H1 (cell line): Measurements from ENCODE around the gene CH25H. TPM values are rescaled to one million over a fixed set of nuclear protein-coding genes. Genes with fewer than 3 reads are reported as not detected.

Experiments
- CTCF ChIA-PET: fragments of 300-600 bp; sonication (Branson Sonifier 250); formaldehyde crosslinking; loops from one replicate; lab custom pipeline; 2021; ENCODE audit not compliant: partially characterized antibody; lab: Charles Lee
- POLR2A ChIA-PET: fragments of 300-600 bp; sonication (Branson Sonifier 250); formaldehyde crosslinking; loops from one replicate; lab custom pipeline; 2021; ENCODE audit warnings: inconsistent platforms; ENCODE audit not compliant: partially characterized antibody; lab: Charles Lee
- DNase-seq, 2 experiments: peaks; one replicate each; pipeline versions ENCODE4 v3.0.0 to v3.0.0-alpha.2; 2010 to 2022; ENCODE audit warnings: low spot score in 2 of 2, low read depth in 1 of 2, mixed read lengths in 1 of 2
- FAIRE-seq: peaks from 2 replicates; lab custom pipeline; 2011; peaks lifted over from hg19 to GRCh38; lab: Jason Lieb, UNC
- H2AFZ ChIP-seq: 2 replicates; pipeline ENCODE4 v1.8.1; 2012; ENCODE audit warnings: low read length, inconsistent platforms
- H2AK5ac ChIP-seq: 2 replicates; pipeline ENCODE4 v1.6.1; 2013; ENCODE audit warnings: low read depth, low read length
- H2BK120ac ChIP-seq: replicated peaks from 2 replicates; pipeline ENCODE3; 2013; ENCODE audit warnings: low read depth, low read length, inconsistent platforms
- H2BK12ac ChIP-seq: 2 replicates; pipeline ENCODE4 v1.6.1; 2013; ENCODE audit warnings: low read depth, low read length
- H2BK15ac ChIP-seq: 2 replicates; pipeline ENCODE4 v1.6.1; 2013; ENCODE audit warnings: low read length
- H2BK20ac ChIP-seq: 2 replicates; pipeline ENCODE4 v1.6.1; 2013; ENCODE audit warnings: low read length
- H2BK5ac ChIP-seq: 2 replicates; pipeline ENCODE4 v1.6.1; 2013; ENCODE audit warnings: low read depth, low read length
- H3K14ac ChIP-seq: 2 replicates; pipeline ENCODE4 v1.6.1; 2013; ENCODE audit warnings: inconsistent platforms; ENCODE audit not compliant: insufficient read length
- H3K18ac ChIP-seq: 2 replicates; pipeline ENCODE4 v1.6.1; 2013; ENCODE audit warnings: low read length; ENCODE audit errors: extremely low read depth
- H3K23ac ChIP-seq: 2 replicates; pipeline ENCODE4 v1.6.1; 2013; ENCODE audit warnings: inconsistent platforms; ENCODE audit not compliant: insufficient read length
- H3K23me2 ChIP-seq: 2 replicates; pipeline ENCODE4 v1.6.1; 2013; ENCODE audit warnings: low read depth, low read length
- H3K27ac ChIP-seq: 2 replicates; pipeline ENCODE4 v1.6.1; 2011; ENCODE audit warnings: low read depth, low read length, inconsistent platforms
- H3K27me3 ChIP-seq, 4 experiments: replicated peaks in 1 of 4; 1 replicate in 1 of 4; 2 replicates in 3 of 4; pipeline versions ENCODE4 v1.6.1 to v1.8.1; 2011 to 2013; ENCODE audit warnings: low read length in 3 of 4, mild to moderate bottlenecking in 3 of 4, inconsistent platforms in 2 of 4, mixed read lengths in 2 of 4, moderate library complexity in 1 of 4; ENCODE audit not compliant: control insufficient read depth in 3 of 4, insufficient read depth in 3 of 4; ENCODE audit errors: extremely low read depth in 1 of 4
- H3K36me3 ChIP-seq, 4 experiments: 2 replicates each; pipeline versions ENCODE4 v1.6.1 to v1.8.1; 2011 to 2013; ENCODE audit warnings: mild to moderate bottlenecking in 4 of 4, low read length in 3 of 4, moderate library complexity in 2 of 4, control low read depth in 1 of 4, inconsistent platforms in 1 of 4; ENCODE audit not compliant: insufficient read depth in 4 of 4, control insufficient read depth in 2 of 4
- H3K4ac ChIP-seq: replicated peaks from 2 replicates; pipeline ENCODE3; 2013; ENCODE audit warnings: low read length, low read depth, mixed read lengths, inconsistent platforms; ENCODE audit not compliant: insufficient read length
- H3K4me1 ChIP-seq, 4 experiments: replicated peaks in 1 of 4; 1 replicate in 1 of 4; 2 replicates in 3 of 4; pipeline versions ENCODE4 v1.6.1 to v1.8.1; 2011 to 2013; ENCODE audit warnings: low read length in 3 of 4, inconsistent platforms in 2 of 4, mixed read lengths in 1 of 4; ENCODE audit not compliant: insufficient read depth in 4 of 4, control insufficient read depth in 3 of 4
- H3K4me2 ChIP-seq, 2 experiments: 2 replicates each; pipeline versions ENCODE4 v1.6.1 to v1.8.1; 2011 to 2013; ENCODE audit warnings: low read depth in 2 of 2, low read length in 2 of 2, control low read depth in 1 of 2, inconsistent platforms in 1 of 2, mild to moderate bottlenecking in 1 of 2; ENCODE audit not compliant: insufficient read depth in 1 of 2
- H3K4me3 ChIP-seq, 4 experiments: fragments of 200-600, 300-600 bp in 1 of 4; sonication (generic), shearing (Covaris generic), sonication (Bioruptor Twin) in 1 of 4; 2 replicates each; pipeline versions ENCODE4 v1.5.1 to v1.8.1; 2011 to 2016; ENCODE audit warnings: low read length in 4 of 4, low read depth in 3 of 4, control low read depth in 2 of 4, inconsistent platforms in 2 of 4, mild to moderate bottlenecking in 2 of 4, mixed read lengths in 1 of 4, moderate library complexity in 1 of 4; ENCODE audit not compliant: insufficient read depth in 2 of 4; ENCODE audit errors: extremely low read depth in 1 of 4
- H3K56ac ChIP-seq: replicated peaks from 2 replicates; pipeline ENCODE3; 2013; ENCODE audit warnings: low read depth, mild to moderate bottlenecking, mixed read lengths, low read length, inconsistent platforms; ENCODE audit not compliant: insufficient read length
- H3K79me1 ChIP-seq: 2 replicates; pipeline ENCODE4 v1.6.1; 2013; ENCODE audit warnings: low read depth, low read length, control low read depth
- H3K79me2 ChIP-seq, 2 experiments: 2 replicates each; pipeline versions ENCODE4 v1.6.1 to v1.8.1; 2012 to 2013; ENCODE audit warnings: low read length in 2 of 2, mild to moderate bottlenecking in 2 of 2, inconsistent platforms in 1 of 2; ENCODE audit not compliant: insufficient read depth in 2 of 2, control insufficient read depth in 1 of 2
- H3K9ac ChIP-seq, 4 experiments: replicated peaks in 1 of 4; 1 replicate in 1 of 4; 2 replicates in 3 of 4; pipeline versions ENCODE4 v1.6.1 to v1.8.1; 2011 to 2013; ENCODE audit warnings: low read depth in 3 of 4, low read length in 3 of 4, control low read depth in 2 of 4, mild to moderate bottlenecking in 2 of 4, moderate library complexity in 2 of 4, inconsistent platforms in 1 of 4; ENCODE audit errors: extremely low read depth in 1 of 4
- H3K9me3 ChIP-seq, 2 experiments: 2 replicates each; pipeline versions ENCODE4 v1.6.1 to v1.8.1; 2012 to 2013; ENCODE audit warnings: mild to moderate bottlenecking in 2 of 2, moderate library complexity in 2 of 2, control low read depth in 1 of 2, inconsistent platforms in 1 of 2, low read depth in 1 of 2, low read length in 1 of 2, mixed read lengths in 1 of 2; ENCODE audit not compliant: insufficient read depth in 2 of 2
- H4K20me1 ChIP-seq, 2 experiments: replicated peaks in 1 of 2; 2 replicates each; pipeline versions ENCODE3 to v1.8.1; 2011 to 2013; ENCODE audit warnings: inconsistent platforms in 2 of 2, low read length in 2 of 2, mild to moderate bottlenecking in 1 of 2; ENCODE audit not compliant: insufficient read depth in 2 of 2, control insufficient read depth in 1 of 2
- H4K5ac ChIP-seq: 2 replicates; pipeline ENCODE4 v1.6.1; 2013; ENCODE audit warnings: low read length, low read depth, mixed read lengths, inconsistent platforms; ENCODE audit not compliant: insufficient read length
- H4K8ac ChIP-seq: 2 replicates; pipeline ENCODE4 v1.8.0; 2013; ENCODE audit warnings: mild to moderate bottlenecking, moderate library complexity, low read length, inconsistent platforms; ENCODE audit not compliant: insufficient read depth; ENCODE audit errors: extremely low read depth
- H4K91ac ChIP-seq: replicated peaks from 2 replicates; pipeline ENCODE3; 2013; ENCODE audit warnings: low read length, mixed read lengths, inconsistent platforms; ENCODE audit not compliant: insufficient read length
- POU5F1 ChIP-seq: IDR thresholded peaks from 2 replicates; pipeline ENCODE4 v1.6.1; 2011; ENCODE audit warnings: low read depth, mild to moderate bottlenecking, low read length, moderate library complexity
- polyA plus RNA-seq, 7 experiments: library from polyadenylated mRNA; depleted of rRNA in 3 of 7; stranded (reverse) in 5 of 7; unstranded in 2 of 7; fragments of >200 nt in 5 of 7; fragments of 200-250 nt in 2 of 7; gene quantifications; 1 replicate in 5 of 7; 2 replicates in 1 of 7; 4 replicates in 1 of 7; pipeline versions ENCODE4 v1.2.1 to v1.2.3, GENCODE V29; 2011 to 2013; ENCODE audit warnings: missing spikeins in 2 of 7, mixed read lengths in 2 of 7
- total RNA-seq: library from RNA; stranded (reverse); fragmentation: NEBNext Ultra II Directional; extraction: Animal tissue kit (Norgen Biotek cat#: 25700); gene quantifications from 2 replicates; pipeline ENCODE4 v1.2.1, GENCODE V29; 2021

CH25H gene
- total and polyA plus RNA-seq, 2 of the 8 experiments (the other 6 are each of a cell fraction or from before 2014, with no cell fraction given): 0.56 to 1.3 TPM

DNA sequence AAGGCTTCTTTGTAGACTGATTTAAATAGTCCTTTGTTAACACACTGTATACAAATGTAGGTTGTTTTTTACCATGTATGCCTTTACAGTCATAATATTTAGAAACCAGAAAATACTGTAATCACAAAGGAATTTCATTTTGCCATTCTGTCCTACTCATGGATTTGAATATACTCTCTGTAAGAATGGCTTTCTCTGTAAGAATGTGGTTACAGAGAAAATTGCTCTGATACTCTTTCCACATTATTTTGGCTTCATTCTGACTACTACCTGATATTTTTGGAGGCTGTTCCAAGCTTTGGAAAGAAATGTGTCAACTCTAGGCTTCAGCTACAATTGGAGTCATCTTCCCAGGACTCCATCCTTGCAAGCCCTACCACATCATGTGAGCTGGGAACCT is 23.5 kb downstream of the CH25H start:
- Histone ChIP-seq H3K27me3 (peaks cover 0 to 1% (median 0%) of the 10 kb centered on the region in 4 experiments; a peak in 1 of 7 replicates), H3K23ac (no peak overlapping the region), H3K27ac (no peak overlapping the region), H2BK12ac (no peak overlapping the region), H4K5ac (no peak overlapping the region), H3K56ac (no peak overlapping the region), H3K4me2 (no peak overlapping the region), H4K8ac (no peak overlapping the region), H2BK5ac (no peak overlapping the region), H3K9ac (no peak overlapping the region), H4K20me1 (no peaks in the 10 kb centered on the region), H3K4me3 (no peak overlapping the region), H4K91ac (no peak overlapping the region), H3K18ac (no peak overlapping the region), H2BK20ac (no peak overlapping the region), H3K9me3 (no peaks in the 10 kb centered on the region), H3K23me2 (no peaks in the 10 kb centered on the region), H2AK5ac (no peak overlapping the region), H3K36me3 (no peaks in the 10 kb centered on the region), H3K14ac (no peak overlapping the region), H2BK15ac (no peak overlapping the region), H3K4ac (no peak overlapping the region), H3K79me2 (no peaks in the 10 kb centered on the region), H3K4me1 (peaks cover 0 to 2% (median 0%) of the 10 kb centered on the region in 4 experiments; a peak in 2 of 7 replicates), H2BK120ac (no peak overlapping the region), H2AFZ (no peak overlapping the region), H3K79me1 (no peaks in the 10 kb centered on the region)
- no peak for TF ChIP-seq POU5F1
- CTCF ChIA-PET: interaction anchor here (0.6 to 1.6 kb wide), 3 partner anchors 18 to 34 kb away, joined by 3 to 5 read pairs (median 3); no protein-coding TSS in a partner anchor
- no peak for DNase-seq
- POLR2A ChIA-PET: no interaction called here
- no peak for FAIRE-seq
